ENCODE measurements around the gene SASH1. TPM values are rescaled to one million over a fixed set of nuclear protein-coding genes. Genes with fewer than 3 reads are reported as not detected.

The SASH1 gene
- total RNA-seq, 1 experiment from 2014 or later, result 33.2 TPM

- Histone ChIP-seq H3K56ac (ENCODE audit: insufficient read length, low read depth, low read length) (no peak overlapping the region), H3K4me1 (ENCODE audit: insufficient read depth, low read length) (no peaks in the 10 kb centered on the region; the same call in 1 of the 2 replicates), H2AK5ac (ENCODE audit: insufficient read length, low read length) (no peak overlapping the region), H4K5ac (ENCODE audit: insufficient read length, low read depth, low read length) (no peak overlapping the region), H3K23me2 (ENCODE audit: insufficient read length, low read depth, low read length, poor library complexity, severe bottlenecking) (no peaks in the 10 kb centered on the region), H2AFZ (ENCODE audit: low read length) (no peak overlapping the region), H3K18ac (ENCODE audit: insufficient read length, low read depth, low read length) (no peak overlapping the region), H3T11ph (ENCODE audit: low read length) (no peak overlapping the region), H2BK20ac (ENCODE audit: low read depth, low read length, poor library complexity, severe bottlenecking) (no peak overlapping the region), H3K9ac (ENCODE audit: extremely low read depth, insufficient read length, low read length) (no peak overlapping the region), H3K79me2 (ENCODE audit: insufficient read depth, low read length) (no peaks in the 10 kb centered on the region), H3K4ac (ENCODE audit: low read depth, low read length) (no peak overlapping the region), H2BK15ac (ENCODE audit: low read depth, low read length) (no peak overlapping the region), H2BK12ac (ENCODE audit: insufficient read length, low read depth, low read length) (no peak overlapping the region), H3K14ac (ENCODE audit: insufficient read depth, low read length) (no peak overlapping the region), H4K8ac (replicated peaks; ENCODE audit: insufficient read length, low read depth, low read length) (no peak overlapping the region), H3K23ac (ENCODE audit: insufficient read length, low read depth, low read length) (no peak overlapping the region), H4K20me1 (ENCODE audit: control insufficient read depth, insufficient read depth, insufficient read length) (no peaks in the 10 kb centered on the region), H4K91ac (ENCODE audit: insufficient read length, low read depth, low read length) (no peak overlapping the region), H3K27ac (ENCODE audit: insufficient read length, low read depth, low read length) (no peak overlapping the region), H2BK5ac (ENCODE audit: insufficient read length, low read length) (no peak overlapping the region), H3K79me1 (ENCODE audit: insufficient read depth, low read depth, low read length, poor library complexity, severe bottlenecking) (no peaks in the 10 kb centered on the region), H3K27me3 (ENCODE audit: insufficient read depth, low read length) (no peaks in the 10 kb centered on the region), H2BK120ac (ENCODE audit: low read depth, low read length, poor library complexity, severe bottlenecking) (no peak overlapping the region), H3K4me2 (ENCODE audit: insufficient read depth, insufficient read length, low read length) (no peak overlapping the region), H3K9me3 (ENCODE audit: control insufficient read depth, low read depth, low read length) (no peaks in the 10 kb centered on the region)
- Mint-ChIP-seq H3K4me1 (peaks cover 10 to 22% of the 10 kb centered on the region in 2 experiments), H3K9me3 (no peaks in the 10 kb centered on the region), H3K27me3 (ENCODE audit: low read depth) (no peaks in the 10 kb centered on the region), H3K36me3 (ENCODE audit: insufficient read depth in 1 of 3, low read depth in 3 of 3) (peaks cover 2 to 10% (median 9%) of the 10 kb centered on the region in 3 experiments; a peak in 5 of 7 replicates), H3K27ac (no peak overlapping the region), H3K4me3 (no peak overlapping the region)
- no peak for DNase-seq
- TF ChIP-seq CTCF (conservative IDR thresholded peaks at IDR 0.05), result no peak
- WGBS (ENCODE audit: extremely low coverage, insufficient read length, low lambda C conversion rate), result no CpG with 5 or more reads among the region's 6 CpGs
Measured at GRCh38 chr6:148398244-148398643, 55.6 kb downstream of the SASH1 start.
